GM18507 (cell line): ENCODE measurements around the gene UQCRC2.
"Not testable (repeated sequence)": the region's sequence is repeated elsewhere in the genome, so short reads cannot be mapped to it uniquely, and the experiment has no call there.

Experiments
- DNase-seq: peaks from one replicate; pipeline ENCODE4 v3.0.0; 2011; ENCODE audit warnings: low read depth; ENCODE audit not compliant: insufficient read length; ENCODE audit errors: extremely low spot score
- FAIRE-seq: peaks from 2 replicates; lab custom pipeline; 2011; peaks lifted over from hg19 to GRCh38; lab: Jason Lieb, UNC

UQCRC2 gene

GRCh38 chr16:21973945-21974344 lies 20.8 kb downstream of the UQCRC2 start:
- FAIRE-seq, result no peak

GRCh38 chr16:21980032-21980431 lies 26.9 kb downstream of the UQCRC2 start:
- DNase-seq (no peak), FAIRE-seq (no peak)

More at GRCh38 chr16:21973945-21974344, 20.8 kb downstream of the UQCRC2 start:
- DNase-seq, result no peak

GRCh38 chr16:21982108-21982507 lies 28.9 kb downstream of the UQCRC2 start:
- no peak for DNase-seq
- no peak for FAIRE-seq

GRCh38 chr16:21984062-21984461 lies 30.9 kb downstream of the UQCRC2 start:
- no peak for FAIRE-seq

GRCh38 chr16:21985524-21985923 lies 32.4 kb downstream of the UQCRC2 start:
- DNase-seq (no peak), FAIRE-seq (no peak)

More at GRCh38 chr16:21984062-21984461, 30.9 kb downstream of the UQCRC2 start:
- DNase-seq, result no peak

GRCh38 chr16:21986692-21987246 lies 33.6 kb downstream of the UQCRC2 start:
- DNase-seq (no peak), FAIRE-seq (no peak)

- FAIRE-seq, result no peak
- DNase-seq, result no peak
Measured at GRCh38 chr16:21987498-21987897, 34.3 kb downstream of the UQCRC2 start.

- DNase-seq (no peak), FAIRE-seq (no peak)
Measured at GRCh38 chr16:21989133-21989532, 36.0 kb downstream of the UQCRC2 start.

- no peak for FAIRE-seq
- no peak for DNase-seq
Measured at GRCh38 chr16:21989751-21990150, 36.6 kb downstream of the UQCRC2 start.

- FAIRE-seq (no peak), DNase-seq (no peak)
Measured at GRCh38 chr16:21990381-21990944, 37.3 kb downstream of the UQCRC2 start.

- DNase-seq, result no peak
- no peak for FAIRE-seq
Measured at GRCh38 chr16:21991621-21992020, 38.5 kb downstream of the UQCRC2 start.

- FAIRE-seq, result no peak
- no peak for DNase-seq
Measured at GRCh38 chr16:21994856-21995465, 41.8 kb downstream of the UQCRC2 start.

- DNase-seq, result no peak
- FAIRE-seq, result no peak
Measured at GRCh38 chr16:21996923-21997696, 43.9 kb downstream of the UQCRC2 start.

GRCh38 chr16:21997697-21998480 lies 44.7 kb downstream of the UQCRC2 start:
- DNase-seq, result no peak
- no peak for FAIRE-seq

- DNase-seq, result no peak
- no peak for FAIRE-seq
Measured at GRCh38 chr16:22001591-22001990, 48.4 kb downstream of the UQCRC2 start.

- not testable (repeated sequence) for DNase-seq, FAIRE-seq
Measured at GRCh38 chr16:22002047-22002446, 48.9 kb downstream of the UQCRC2 start.

- FAIRE-seq (no peak), DNase-seq (no peak)
Measured at GRCh38 chr16:22003195-22003594, 50.0 kb downstream of the UQCRC2 start.

- no peak for FAIRE-seq
- DNase-seq, result no peak
Measured at GRCh38 chr16:22004341-22004740, 51.2 kb downstream of the UQCRC2 start.

GRCh38 chr16:22005746-22006145 lies 52.6 kb downstream of the UQCRC2 start:
- FAIRE-seq, result no peak
- no peak for DNase-seq

- DNase-seq, result no peak
- no peak for FAIRE-seq
Measured at GRCh38 chr16:22006636-22007035, 53.5 kb downstream of the UQCRC2 start.
